BE2C (cell line): ENCODE data around the gene MBD6.

Source experiments
- DNase-seq: peaks from one replicate; pipeline ENCODE4 v3.0.0-alpha.2; 2020
- H3K27me3 ChIP-seq: fragments of 250-450 bp; sonication (Bioruptor Pico); 2 replicates; pipeline ENCODE4 v1.5.1; 2020; ENCODE audit warnings: mild to moderate bottlenecking
- H3K36me3 ChIP-seq: fragments of 250-450 bp; sonication (Bioruptor Pico); 2 replicates; pipeline ENCODE4 v1.5.1; 2020; ENCODE audit warnings: mild to moderate bottlenecking
- H3K4me1 ChIP-seq: fragments of 250-450 bp; sonication (Bioruptor Pico); 2 replicates; pipeline ENCODE4 v1.5.1; 2020
- H3K4me3 ChIP-seq: 2 replicates; pipeline ENCODE4 v1.5.1; 2011; ENCODE audit warnings: low read depth, low read length
- H3K9me3 ChIP-seq: fragments of 250-450 bp; sonication (Bioruptor Pico); 2 replicates; pipeline ENCODE4 v1.5.1; 2020
- TF ChIP-seq, protein P1 (sequence below): IDR thresholded peaks from 2 replicates; pipeline ENCODE4 v1.5.1; 2012; ENCODE audit warnings: mild to moderate bottlenecking, low read depth, low read length

Gene MBD6

DNA sequence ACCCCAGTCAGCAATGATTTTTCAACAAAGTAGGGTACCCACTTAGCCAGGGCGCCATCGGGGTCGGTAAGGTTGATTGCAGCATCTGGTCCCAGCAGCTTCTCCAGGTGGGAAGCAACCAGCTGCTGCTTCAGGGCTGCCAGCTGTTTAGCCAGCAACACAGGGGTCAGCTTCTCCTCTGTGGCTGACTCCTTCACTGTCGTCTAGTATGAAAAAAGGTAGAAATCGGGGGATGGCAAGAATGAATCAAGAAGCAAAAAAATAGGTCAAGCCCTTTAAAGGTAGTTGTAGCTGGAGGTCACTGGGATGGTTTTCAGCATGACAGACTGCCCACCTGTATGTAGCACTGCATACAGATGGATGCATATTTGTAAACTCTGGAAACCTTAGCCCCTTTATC lies 11.6 kb downstream of the MBD6 start:
- no peaks in the 10 kb centered on the region for H3K9me3 ChIP-seq
- no peak for DNase-seq
- peaks cover 54% of the 10 kb centered on the region for H3K36me3 ChIP-seq

DNA sequence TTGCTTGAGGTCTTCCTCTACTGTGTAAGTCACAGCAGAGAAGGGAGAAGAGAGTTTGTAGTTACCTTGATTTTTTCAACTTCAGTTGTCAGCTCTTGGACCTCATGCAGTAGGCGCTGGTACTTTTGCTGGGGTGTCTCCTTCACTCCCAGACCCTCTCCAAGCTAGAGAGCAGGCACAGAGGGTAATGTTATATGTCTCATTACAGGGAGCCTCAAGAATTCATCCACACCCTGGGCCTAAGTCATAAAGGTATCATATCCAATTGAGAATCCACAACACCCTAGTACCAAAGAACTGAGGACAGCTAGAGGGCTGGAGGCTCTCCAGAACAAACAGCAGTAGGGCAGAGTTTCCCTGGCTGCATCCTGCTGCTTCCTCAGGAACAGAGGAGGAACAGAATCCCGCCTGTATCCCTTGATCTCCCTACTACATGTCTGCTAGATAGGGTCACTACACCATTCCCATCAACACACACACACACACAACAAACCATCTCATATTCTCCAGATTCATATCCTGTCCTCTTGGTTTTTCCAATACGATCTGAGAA lies 12.4 kb downstream of the MBD6 start:
- H3K36me3 ChIP-seq = peaks cover 47% of the 10 kb centered on the region
- no peak overlapping the region for H3K4me3 ChIP-seq
- no peaks in the 10 kb centered on the region for H3K9me3 ChIP-seq
- no peaks in the 10 kb centered on the region for H3K4me1 ChIP-seq
- TF ChIP-seq, protein P1, sequence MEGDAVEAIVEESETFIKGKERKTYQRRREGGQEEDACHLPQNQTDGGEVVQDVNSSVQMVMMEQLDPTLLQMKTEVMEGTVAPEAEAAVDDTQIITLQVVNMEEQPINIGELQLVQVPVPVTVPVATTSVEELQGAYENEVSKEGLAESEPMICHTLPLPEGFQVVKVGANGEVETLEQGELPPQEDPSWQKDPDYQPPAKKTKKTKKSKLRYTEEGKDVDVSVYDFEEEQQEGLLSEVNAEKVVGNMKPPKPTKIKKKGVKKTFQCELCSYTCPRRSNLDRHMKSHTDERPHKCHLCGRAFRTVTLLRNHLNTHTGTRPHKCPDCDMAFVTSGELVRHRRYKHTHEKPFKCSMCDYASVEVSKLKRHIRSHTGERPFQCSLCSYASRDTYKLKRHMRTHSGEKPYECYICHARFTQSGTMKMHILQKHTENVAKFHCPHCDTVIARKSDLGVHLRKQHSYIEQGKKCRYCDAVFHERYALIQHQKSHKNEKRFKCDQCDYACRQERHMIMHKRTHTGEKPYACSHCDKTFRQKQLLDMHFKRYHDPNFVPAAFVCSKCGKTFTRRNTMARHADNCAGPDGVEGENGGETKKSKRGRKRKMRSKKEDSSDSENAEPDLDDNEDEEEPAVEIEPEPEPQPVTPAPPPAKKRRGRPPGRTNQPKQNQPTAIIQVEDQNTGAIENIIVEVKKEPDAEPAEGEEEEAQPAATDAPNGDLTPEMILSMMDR = no peak
- no peaks in the 10 kb centered on the region for H3K27me3 ChIP-seq
- DNase-seq = no peak

More for the DNA sequence above, 11.6 kb downstream of the MBD6 start:
- Histone ChIP-seq H3K4me1 (no peaks in the 10 kb centered on the region), H3K4me3 (no peak overlapping the region), H3K27me3 (no peaks in the 10 kb centered on the region)
- TF ChIP-seq, protein P1 = no peak

- H3K36me3 ChIP-seq = peaks cover 38% of the 10 kb centered on the region
- H3K4me1 ChIP-seq = no peaks in the 10 kb centered on the region
- H3K9me3 ChIP-seq = no peaks in the 10 kb centered on the region
- no peak overlapping the region for H3K4me3 ChIP-seq
- no peak for DNase-seq
- TF ChIP-seq, protein P1 = no peak
- H3K27me3 ChIP-seq = no peaks in the 10 kb centered on the region
Observed at GRCh38 chr12:57535764-57536596, 13.4 kb downstream of the MBD6 start.

- no peak for DNase-seq
- no peaks in the 10 kb centered on the region for H3K27me3 ChIP-seq
- H3K9me3 ChIP-seq = no peaks in the 10 kb centered on the region
- no peak overlapping the region for H3K4me3 ChIP-seq
- TF ChIP-seq, protein P1 = no peak
- no peaks in the 10 kb centered on the region for H3K4me1 ChIP-seq
- peaks cover 39% of the 10 kb centered on the region for H3K36me3 ChIP-seq
Observed at GRCh38 chr12:57536597-57536942, 13.9 kb downstream of the MBD6 start.

GRCh38 chr12:57539134-57539768 lies 16.6 kb downstream of the MBD6 start:
- no peak for DNase-seq
- Histone ChIP-seq H3K36me3 (peaks cover 16% of the 10 kb centered on the region), H3K4me1 (no peaks in the 10 kb centered on the region), H3K9me3 (no peaks in the 10 kb centered on the region), H3K27me3 (no peaks in the 10 kb centered on the region), H3K4me3 (no peak overlapping the region)
- TF ChIP-seq, protein P1 = no peak

DNA sequence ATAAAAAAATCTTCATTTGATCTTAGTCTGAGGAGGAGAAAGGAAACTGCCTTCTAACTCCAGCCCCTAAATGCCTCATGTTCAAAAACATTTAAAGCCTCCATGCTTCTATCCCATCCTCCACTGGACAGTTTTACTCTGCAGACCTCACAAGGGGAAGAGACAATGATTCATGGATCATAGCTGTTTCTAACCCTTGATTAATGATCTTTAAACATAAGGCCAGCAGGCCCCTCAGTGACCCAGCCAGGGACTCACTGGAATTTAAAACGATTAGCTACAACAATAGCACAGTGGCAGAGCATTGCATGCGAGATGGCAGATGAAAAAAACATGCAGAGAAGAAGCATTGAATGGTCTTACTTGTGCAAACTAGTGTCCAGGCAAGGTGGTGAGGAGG lies 18.4 kb downstream of the MBD6 start:
- H3K27me3 ChIP-seq = no peaks in the 10 kb centered on the region
- peaks cover 5% of the 10 kb centered on the region for H3K36me3 ChIP-seq
- H3K4me3 ChIP-seq = no peak overlapping the region
- H3K4me1 ChIP-seq = no peaks in the 10 kb centered on the region
- no peak for DNase-seq
- H3K9me3 ChIP-seq = no peaks in the 10 kb centered on the region
- TF ChIP-seq, protein P1 = no peak
